Ecto neural progenitor cell (in vitro differentiated cells): ENCODE measurements around the gene EFHC2.

Source experiments
- DNase-seq: peaks from one replicate; pipeline ENCODE4 v3.0.0-alpha.2; 2018; ENCODE audit warnings: low spot score

EFHC2 gene

DNA sequence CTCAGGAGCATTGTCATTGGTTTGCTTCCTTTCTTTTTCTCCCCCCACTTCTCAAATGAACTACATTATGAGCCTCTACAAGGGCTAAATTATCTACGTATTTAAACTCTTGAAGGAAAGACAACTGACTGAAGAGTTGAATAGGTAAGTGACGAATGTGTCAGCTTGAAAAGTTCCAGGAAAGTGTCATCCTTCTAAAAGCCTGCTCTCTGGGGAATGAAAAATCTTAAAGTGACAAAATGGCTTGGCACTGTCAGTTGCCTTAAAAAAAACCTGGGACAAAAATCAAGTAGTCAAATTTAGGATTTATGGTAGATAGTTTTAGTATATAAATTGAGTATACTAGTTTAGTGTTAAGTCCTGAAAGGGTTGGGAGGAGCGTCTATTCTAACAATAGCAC lies 196.3 kb downstream of the EFHC2 start:
- no peak for DNase-seq

DNA sequence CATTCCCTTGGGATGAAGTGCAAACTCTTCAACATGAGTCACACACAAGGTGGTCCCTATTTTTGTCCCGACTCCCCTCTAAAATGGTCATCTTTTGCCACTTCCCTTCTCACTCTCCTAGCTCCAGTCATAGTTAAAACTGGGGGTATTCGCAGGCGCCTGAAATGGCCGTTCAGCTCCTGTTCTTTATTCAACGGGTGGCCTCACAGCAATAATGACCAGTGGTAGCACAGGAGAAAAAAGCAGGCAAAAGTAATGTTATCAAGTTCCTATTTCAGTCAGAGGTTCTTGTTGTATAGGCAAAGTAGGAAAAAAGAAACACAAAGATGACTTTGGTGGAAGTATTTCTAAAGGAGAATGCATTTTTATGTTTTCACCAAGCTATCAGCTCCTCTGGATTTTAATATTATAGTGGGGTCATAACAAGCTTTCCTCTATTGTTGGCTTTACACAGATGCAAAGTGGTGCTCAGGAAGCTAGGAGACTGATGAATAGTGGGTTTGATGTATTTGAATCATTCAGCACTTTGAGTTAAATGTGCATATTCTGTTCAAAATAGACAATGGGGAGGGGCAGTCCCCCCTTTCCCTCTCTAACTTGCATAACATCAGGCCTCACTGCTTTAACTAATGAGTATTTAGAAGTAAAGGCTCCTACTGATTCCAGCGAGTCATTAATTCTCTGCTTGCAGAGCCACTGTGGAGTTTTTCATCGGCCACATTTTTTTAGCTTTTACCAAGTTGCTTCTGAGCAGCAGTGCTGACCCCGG lies 199.1 kb downstream of the EFHC2 start:
- no peak for DNase-seq

DNA sequence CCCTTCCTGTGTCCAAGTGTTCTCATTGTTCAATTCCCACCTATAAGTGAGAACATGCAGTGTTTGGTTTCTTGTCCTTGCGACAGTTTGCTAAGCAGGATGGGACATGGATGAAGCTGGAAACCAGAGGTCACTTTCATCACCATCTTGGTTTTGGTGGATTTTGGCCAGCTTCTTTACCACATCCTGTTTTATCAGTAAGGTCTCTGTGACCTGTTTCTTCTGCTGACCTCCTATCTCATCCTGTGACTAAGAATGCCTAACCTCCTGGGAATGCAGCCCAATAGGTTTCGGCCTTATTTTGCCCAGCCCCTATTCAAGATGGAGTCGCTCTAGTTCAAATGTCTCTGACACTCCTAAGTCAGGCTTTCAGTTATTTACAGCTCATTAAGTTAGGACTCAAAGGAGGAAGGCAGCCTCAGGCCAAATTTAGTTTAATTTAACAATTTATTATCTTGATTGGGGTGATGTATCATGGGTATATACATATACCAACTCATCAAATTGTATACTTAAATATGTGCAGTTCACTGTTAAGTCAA lies 200.3 kb downstream of the EFHC2 start:
- no peak for DNase-seq

DNA sequence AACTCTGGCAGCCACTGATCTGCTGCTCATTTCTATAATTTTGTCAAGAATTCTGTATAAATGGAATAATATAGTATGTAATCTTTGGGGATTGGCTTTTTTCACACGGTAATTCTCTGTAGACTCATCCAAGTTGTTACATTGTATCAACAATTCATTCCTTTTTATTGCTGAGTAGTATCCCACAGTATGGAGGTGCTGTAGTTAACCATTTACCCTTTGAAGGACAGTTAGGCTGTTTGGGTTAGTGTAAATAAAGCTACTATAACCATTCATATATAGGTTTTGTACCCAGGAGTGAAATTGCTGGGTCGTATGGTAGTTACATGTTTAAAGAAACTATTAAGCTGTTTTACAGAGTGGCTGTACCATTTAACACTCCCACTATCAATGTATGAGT lies 213.3 kb downstream of the EFHC2 start:
- no peak for DNase-seq

DNA sequence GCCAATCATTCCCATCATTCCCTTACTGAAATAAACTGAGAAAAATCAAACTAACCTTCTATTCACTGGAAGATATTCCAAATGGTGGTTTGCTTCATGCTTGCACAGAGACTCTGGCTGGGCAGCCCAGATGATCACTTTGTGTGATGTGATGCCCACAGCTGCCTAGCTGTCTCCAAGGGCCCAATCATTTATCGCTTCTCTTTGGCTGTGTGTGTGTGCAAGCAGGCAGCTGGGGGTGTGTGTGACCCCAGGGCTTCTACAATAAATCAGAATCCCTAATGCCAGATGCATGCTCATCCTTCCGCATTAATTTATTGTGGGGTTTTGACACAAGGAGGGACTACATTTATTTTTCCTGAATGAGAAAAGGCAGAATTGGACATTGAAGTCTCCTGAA lies 230.1 kb downstream of the EFHC2 start:
- DNase-seq: no peak

DNA sequence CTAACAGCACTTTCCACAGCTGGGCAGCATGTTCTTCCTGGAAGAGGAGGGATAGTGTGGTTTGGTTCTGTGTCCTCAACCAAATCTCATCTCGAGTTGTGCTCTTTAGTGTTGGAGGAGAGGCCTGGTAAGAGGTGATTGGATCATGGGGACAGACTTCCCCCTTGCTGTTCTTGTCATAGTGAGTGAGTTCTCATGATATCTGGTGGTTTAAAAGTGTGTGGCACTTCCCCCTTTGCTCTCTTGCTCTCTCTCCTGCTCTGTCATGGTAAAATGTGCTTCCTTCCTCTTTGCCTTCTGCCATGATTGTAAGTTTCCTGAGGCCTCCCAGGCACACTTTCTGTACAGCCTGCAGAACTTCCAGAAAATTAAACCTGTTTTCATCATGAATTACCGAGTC lies 236.6 kb downstream of the EFHC2 start:
- DNase-seq: no peak

DNA sequence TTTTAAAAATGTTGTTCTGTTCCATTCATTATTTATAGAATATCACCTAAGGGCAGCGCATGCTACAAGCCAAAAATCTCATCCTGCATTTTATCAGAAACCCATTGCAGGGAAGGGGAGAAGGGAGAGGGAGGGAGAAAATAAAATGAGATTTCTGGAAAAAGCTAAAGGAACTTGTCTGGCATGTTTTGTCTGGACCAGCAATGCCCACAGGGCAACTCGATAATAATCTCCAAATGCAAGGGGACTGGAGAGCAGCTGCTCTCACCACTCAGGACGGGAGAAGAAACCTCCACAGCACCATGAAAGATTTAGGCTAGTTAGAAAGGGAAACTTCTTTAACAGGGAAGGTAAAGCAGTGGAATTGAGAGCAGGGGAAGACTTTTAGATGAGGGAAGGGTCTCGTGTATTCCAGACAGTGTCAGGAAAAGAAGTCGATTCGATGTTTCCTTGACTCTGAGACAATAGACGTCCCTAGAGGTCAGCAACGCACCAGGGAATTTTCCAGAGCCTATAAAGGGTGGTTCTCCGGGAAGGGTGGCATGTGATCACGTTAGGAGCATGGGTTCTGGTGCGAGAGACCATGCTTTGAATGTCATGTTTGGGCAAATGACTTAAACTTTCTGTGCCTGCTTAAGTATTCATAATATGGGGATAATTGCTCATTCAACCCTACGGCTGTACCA lies 238.1 kb downstream of the EFHC2 start:
- DNase-seq: no peak

DNA sequence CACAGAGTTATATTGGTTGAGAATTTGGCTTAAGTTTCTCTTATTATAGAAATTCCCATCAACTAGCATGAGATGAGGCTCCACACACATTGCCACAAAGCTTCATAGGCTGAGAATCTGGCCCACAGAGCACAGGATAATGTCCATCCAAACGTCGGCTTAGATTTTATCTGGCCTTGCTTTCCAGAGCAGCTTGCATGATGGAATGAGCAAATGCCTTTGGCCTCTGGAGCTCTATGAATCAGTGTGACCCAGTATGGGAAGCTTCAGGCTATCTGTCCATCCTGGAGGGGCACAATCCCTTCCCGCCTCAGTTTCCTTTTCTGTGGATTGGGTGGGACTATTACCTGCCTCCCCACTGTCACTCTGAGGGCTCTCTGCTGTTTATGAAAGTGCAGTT lies 238.8 kb downstream of the EFHC2 start:
- no peak for DNase-seq

DNA sequence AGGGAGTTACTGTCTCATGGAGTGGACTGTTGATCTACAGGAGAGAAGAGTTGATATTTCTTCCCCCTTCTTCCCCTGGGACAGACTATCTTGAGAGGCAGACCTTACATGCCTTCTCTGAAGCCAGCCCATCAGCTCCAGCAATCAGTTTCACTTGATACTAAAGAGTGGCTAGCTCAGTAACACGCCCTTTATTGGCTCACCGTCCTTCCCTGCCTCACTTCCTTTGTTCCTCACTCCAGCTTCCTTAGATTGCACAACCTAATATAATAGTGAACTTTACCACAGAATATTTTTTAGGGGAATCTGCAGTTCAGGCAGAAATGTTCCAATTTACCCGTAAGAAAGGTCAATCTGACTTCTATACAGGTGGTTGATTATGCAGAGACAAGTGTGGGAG lies 242.2 kb downstream of the EFHC2 start:
- DNase-seq: no peak

DNA sequence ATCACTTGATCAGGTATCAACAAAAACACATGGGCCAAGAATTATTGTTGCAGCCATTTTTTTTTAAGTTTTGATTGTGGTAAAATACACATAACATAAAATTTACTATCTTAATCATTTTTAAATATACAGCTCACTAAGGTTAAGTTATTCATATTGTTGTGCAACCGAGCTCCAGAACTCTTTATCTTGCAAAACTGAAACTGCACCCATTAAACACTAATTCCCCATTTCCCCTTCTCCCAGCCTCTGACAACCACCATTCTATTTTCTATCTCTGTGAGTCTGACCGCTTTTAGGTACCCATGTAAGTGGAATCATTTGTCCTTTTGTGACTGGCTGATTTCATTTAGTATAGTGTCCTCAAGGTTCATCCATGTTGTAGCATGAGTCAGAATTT lies 244.1 kb downstream of the EFHC2 start:
- DNase-seq: no peak
